Loucy (cell line): ENCODE measurements around the gene DHX57.
A peak's percentile ranks its signal among the peaks of the same experiment; 100 is the strongest.

Experiments
- H2AFZ ChIP-seq: fragments of 200-600 bp; sonication (generic); 2 replicates; pipeline ENCODE4 v1.6.0; 2016; ENCODE audit warnings: antibody characterized with exemption, mild to moderate bottlenecking, low read length, moderate library complexity
- H3F3A ChIP-seq: fragments of 200-600 bp; 2 replicates; pipeline ENCODE4 v1.6.0; 2016; ENCODE audit warnings: antibody characterized with exemption, low read depth, mild to moderate bottlenecking
- H3K27me3 ChIP-seq: fragments of 200-600 bp; sonication (generic); 2 replicates; pipeline ENCODE4 v1.6.1; 2014; ENCODE audit warnings: low read length, mild to moderate bottlenecking; ENCODE audit not compliant: insufficient read depth, poor library complexity, severe bottlenecking
- H3K36me3 ChIP-seq: fragments of 200-600 bp; sonication (generic); 2 replicates; pipeline ENCODE4 v1.6.1; 2016; ENCODE audit warnings: low read length; ENCODE audit not compliant: insufficient read depth
- H3K4me1 ChIP-seq: fragments of 200-600 bp; sonication (generic); 2 replicates; pipeline ENCODE4 v1.5.1; 2014; ENCODE audit warnings: low read length, mild to moderate bottlenecking; ENCODE audit not compliant: insufficient read depth, poor library complexity, severe bottlenecking
- H3K4me2 ChIP-seq: fragments of 200-600 bp; sonication (generic); 2 replicates; pipeline ENCODE4 v1.6.0; 2014; ENCODE audit warnings: antibody characterized with exemption, low read length, low read depth, mild to moderate bottlenecking; ENCODE audit not compliant: poor library complexity, severe bottlenecking
- H3K4me3 ChIP-seq: fragments of 200-600 bp; sonication (generic); 2 replicates; pipeline ENCODE4 v1.5.1; 2014; ENCODE audit warnings: low read length, mild to moderate bottlenecking, mixed read lengths; ENCODE audit not compliant: poor library complexity, severe bottlenecking
- H3K79me2 ChIP-seq: fragments of 200-600 bp; sonication (generic); 2 replicates; pipeline ENCODE4 v1.6.1; 2014; ENCODE audit warnings: low read length; ENCODE audit not compliant: insufficient read depth
- H3K9ac ChIP-seq: fragments of 200-600 bp; sonication (generic); 2 replicates; pipeline ENCODE4 v1.6.0; 2014; ENCODE audit warnings: mild to moderate bottlenecking, low read depth, low read length, moderate library complexity; ENCODE audit not compliant: poor library complexity, severe bottlenecking
- H3K9me2 ChIP-seq: fragments of 200-600 bp; sonication (generic); replicated peaks from 2 replicates; pipeline ENCODE4 v1.6.1; 2016; ENCODE audit warnings: low read depth, low read length, mixed read lengths
- H3K9me3 ChIP-seq: fragments of 200-600 bp; sonication (generic); 2 replicates; pipeline ENCODE4 v1.6.1; 2014; ENCODE audit warnings: mild to moderate bottlenecking, antibody characterized with exemption, low read length, low read depth; ENCODE audit not compliant: insufficient read depth
- H4K20me1 ChIP-seq: fragments of 200-600 bp; sonication (generic); 2 replicates; pipeline ENCODE4 v1.6.0; 2014; ENCODE audit warnings: antibody characterized with exemption, low read length, mild to moderate bottlenecking; ENCODE audit not compliant: insufficient read depth, poor library complexity, severe bottlenecking
- EZH2phosphoT487 ChIP-seq: fragments of 200-600 bp; IDR thresholded peaks from 2 replicates; pipeline ENCODE4 v1.6.1; 2018; ENCODE audit warnings: antibody characterized with exemption, mild to moderate bottlenecking, moderate library complexity, borderline replicate concordance
- TF ChIP-seq, protein P1 (sequence below): fragments of 200-600 bp; sonication (generic); conservative IDR thresholded peaks from 2 replicates; pipeline ENCODE4 v1.5.1; 2014; ENCODE audit warnings: mild to moderate bottlenecking, antibody characterized with exemption, low read length

Gene DHX57

GRCh38 chr2:38754506-38754905 is 121.2 kb downstream of the DHX57 start:
- Histone ChIP-seq H3F3A (no peaks in the 10 kb centered on the region), H3K9ac (peak overlapping the region; percentile 46), H3K36me3 (peaks cover 7% of the 10 kb centered on the region), H3K4me2 (peak overlapping the region; percentile 50), H4K20me1 (peaks cover 15% of the 10 kb centered on the region), H3K9me3 (no peaks in the 10 kb centered on the region), H3K27me3 (peaks cover 11% of the 10 kb centered on the region), H3K4me3 (peak overlapping the region; percentile 56), H3K9me2 (no peaks in the 10 kb centered on the region), H3K4me1 (peaks cover 13% of the 10 kb centered on the region), H3K79me2 (peaks cover 16% of the 10 kb centered on the region), H2AFZ (peak overlapping the region; percentile 87)
- no peak for TF ChIP-seq EZH2phosphoT487
- TF ChIP-seq, protein P1, sequence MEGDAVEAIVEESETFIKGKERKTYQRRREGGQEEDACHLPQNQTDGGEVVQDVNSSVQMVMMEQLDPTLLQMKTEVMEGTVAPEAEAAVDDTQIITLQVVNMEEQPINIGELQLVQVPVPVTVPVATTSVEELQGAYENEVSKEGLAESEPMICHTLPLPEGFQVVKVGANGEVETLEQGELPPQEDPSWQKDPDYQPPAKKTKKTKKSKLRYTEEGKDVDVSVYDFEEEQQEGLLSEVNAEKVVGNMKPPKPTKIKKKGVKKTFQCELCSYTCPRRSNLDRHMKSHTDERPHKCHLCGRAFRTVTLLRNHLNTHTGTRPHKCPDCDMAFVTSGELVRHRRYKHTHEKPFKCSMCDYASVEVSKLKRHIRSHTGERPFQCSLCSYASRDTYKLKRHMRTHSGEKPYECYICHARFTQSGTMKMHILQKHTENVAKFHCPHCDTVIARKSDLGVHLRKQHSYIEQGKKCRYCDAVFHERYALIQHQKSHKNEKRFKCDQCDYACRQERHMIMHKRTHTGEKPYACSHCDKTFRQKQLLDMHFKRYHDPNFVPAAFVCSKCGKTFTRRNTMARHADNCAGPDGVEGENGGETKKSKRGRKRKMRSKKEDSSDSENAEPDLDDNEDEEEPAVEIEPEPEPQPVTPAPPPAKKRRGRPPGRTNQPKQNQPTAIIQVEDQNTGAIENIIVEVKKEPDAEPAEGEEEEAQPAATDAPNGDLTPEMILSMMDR, result no peak

DNA sequence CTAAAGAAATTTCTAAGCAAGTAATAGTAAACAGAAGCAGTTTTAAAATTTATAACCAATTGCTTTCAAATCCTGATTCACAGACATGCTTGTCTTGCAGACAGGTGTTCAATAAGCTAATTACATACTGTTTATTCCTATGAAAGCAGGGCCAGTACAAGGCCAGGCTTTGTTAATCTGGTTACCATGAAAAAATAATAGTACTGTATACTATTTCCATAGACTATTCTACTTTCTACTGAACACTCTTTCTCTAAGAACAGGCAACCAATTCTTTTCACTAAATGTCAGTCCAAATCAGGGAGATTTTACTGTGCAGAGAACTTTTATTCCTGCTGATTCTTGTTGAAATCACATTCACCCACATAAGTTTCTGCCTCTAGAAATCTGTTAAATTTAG is 121.7 kb downstream of the DHX57 start:
- peaks cover 20% of the 10 kb centered on the region for H4K20me1 ChIP-seq
- no peaks in the 10 kb centered on the region for H3K9me2 ChIP-seq
- H3K4me2 ChIP-seq, result peak overlapping the region; percentile 50
- H3K36me3 ChIP-seq, result peaks cover 12% of the 10 kb centered on the region
- H3K9ac ChIP-seq, result peak overlapping the region; percentile 46
- H3K9me3 ChIP-seq, result no peaks in the 10 kb centered on the region
- peak overlapping the region; percentile 56 for H3K4me3 ChIP-seq
- peak overlapping the region; percentile 76 for H2AFZ ChIP-seq
- no peaks in the 10 kb centered on the region for H3F3A ChIP-seq
- H3K4me1 ChIP-seq, result peaks cover 13% of the 10 kb centered on the region
- H3K79me2 ChIP-seq, result peaks cover 21% of the 10 kb centered on the region
- TF ChIP-seq, protein P1, result no peak
- TF ChIP-seq EZH2phosphoT487, result no peak
- peaks cover 15% of the 10 kb centered on the region for H3K27me3 ChIP-seq

DNA sequence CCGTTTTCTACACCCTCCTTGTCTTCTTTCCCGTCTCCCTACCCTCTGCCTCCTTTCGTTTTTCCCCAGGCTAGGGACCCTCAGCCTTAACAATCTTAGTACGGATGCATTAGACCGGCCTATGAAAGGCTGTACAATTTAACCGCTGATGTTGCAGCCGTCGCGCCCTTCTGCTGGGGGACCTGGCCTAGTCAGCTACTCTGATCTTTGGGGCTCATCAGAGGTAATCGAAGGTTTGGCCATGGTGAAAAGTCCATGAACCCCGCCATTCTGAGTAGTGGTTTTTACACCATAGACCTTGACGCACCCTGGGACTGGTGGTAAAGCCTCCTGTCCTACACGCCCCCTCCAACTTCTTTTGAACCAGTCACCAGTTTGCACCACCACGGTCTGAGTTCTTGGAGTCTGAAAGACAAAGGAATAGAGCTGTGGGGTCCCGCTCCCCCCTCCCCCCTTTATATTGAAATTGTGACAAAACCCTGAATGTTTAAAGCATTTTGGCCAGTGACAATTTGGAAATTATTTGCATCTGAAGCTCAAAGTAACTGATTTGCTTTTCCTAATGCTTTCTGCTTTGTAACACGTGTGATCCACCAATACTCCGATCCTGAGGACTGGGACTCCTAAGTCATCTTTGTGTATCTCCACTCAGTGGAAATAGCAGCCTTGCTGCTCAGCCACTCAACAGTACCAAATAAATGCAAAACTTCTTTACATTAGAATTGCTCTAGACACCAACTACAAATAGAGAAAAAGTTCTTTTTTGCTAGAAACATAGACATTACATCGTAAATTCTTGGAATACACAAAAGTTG is 123.9 kb downstream of the DHX57 start:
- no peak for TF ChIP-seq EZH2phosphoT487
- TF ChIP-seq, protein P1, result no peak
- Histone ChIP-seq H3K9ac (peak overlapping the region; percentile 99), H3K4me3 (peak overlapping the region; percentile 100), H3F3A (no peaks in the 10 kb centered on the region), H3K79me2 (peaks cover 43% of the 10 kb centered on the region), H4K20me1 (peaks cover 42% of the 10 kb centered on the region), H3K9me2 (no peaks in the 10 kb centered on the region), H3K27me3 (peaks cover 15% of the 10 kb centered on the region), H3K36me3 (peaks cover 34% of the 10 kb centered on the region), H3K4me2 (peak overlapping the region; percentile 89), H2AFZ (peak overlapping the region; percentile 92), H3K4me1 (peaks cover 34% of the 10 kb centered on the region), H3K9me3 (no peaks in the 10 kb centered on the region)
